SK-N-SH treated with all-trans-retinoic acid at 6 μM for 48 hours (cell line): ENCODE measurements around the gene SCARB2.

Source experiments
- ISL1 ChIP-seq: fragments of 250-450 bp; sonication (Bioruptor Pico); IDR thresholded peaks from 2 replicates; pipeline ENCODE4 v2.1.2; 2022; ENCODE audit warnings: mild to moderate bottlenecking, moderate library complexity
- ZFP3 ChIP-seq: fragments of 250-450 bp; sonication (Bioruptor Pico); IDR thresholded peaks from 2 replicates; pipeline ENCODE4 v1.5.0; 2020; ENCODE audit warnings: mild to moderate bottlenecking, moderate library complexity
- ZNF8 ChIP-seq: fragments of 450-650 bp; formaldehyde crosslinking; IDR thresholded peaks from 2 replicates; pipeline ENCODE4 v1.5.0; 2020; ENCODE audit warnings: mild to moderate bottlenecking, moderate library complexity
- TF ChIP-seq, protein P1 (sequence below): fragments of 250-450 bp; sonication (Bioruptor Pico); IDR thresholded peaks from 2 replicates; pipeline ENCODE4 v1.8.0; 2021; ENCODE audit warnings: low read depth, mild to moderate bottlenecking, moderate library complexity, borderline replicate concordance

DNA sequence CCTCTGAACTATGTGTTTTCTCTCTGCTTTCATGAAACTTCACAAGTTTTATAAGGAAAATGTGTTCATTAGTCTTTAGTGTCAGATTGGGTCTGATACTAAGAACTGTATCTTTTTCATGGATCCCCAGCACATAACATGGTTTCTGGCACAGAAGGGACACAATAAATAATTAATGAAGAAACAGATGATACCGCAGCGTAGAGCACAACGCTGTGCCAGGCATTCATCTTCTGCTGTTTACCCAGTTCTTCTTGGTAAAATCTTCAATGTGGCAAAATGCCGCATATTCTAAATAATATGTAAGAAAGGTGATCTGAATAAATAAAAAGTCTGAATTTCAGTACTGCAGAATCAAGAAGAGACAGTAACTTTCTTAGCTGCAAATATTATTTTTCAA lies 12.3 kb downstream of the SCARB2 start:
- no peak for TF ChIP-seq ISL1 (CRISPR knock-in tag)
- TF ChIP-seq ZFP3 (CRISPR knock-in tag), result no peak
- TF ChIP-seq ZNF8 (CRISPR knock-in tag), result no peak
- TF ChIP-seq, protein P1, sequence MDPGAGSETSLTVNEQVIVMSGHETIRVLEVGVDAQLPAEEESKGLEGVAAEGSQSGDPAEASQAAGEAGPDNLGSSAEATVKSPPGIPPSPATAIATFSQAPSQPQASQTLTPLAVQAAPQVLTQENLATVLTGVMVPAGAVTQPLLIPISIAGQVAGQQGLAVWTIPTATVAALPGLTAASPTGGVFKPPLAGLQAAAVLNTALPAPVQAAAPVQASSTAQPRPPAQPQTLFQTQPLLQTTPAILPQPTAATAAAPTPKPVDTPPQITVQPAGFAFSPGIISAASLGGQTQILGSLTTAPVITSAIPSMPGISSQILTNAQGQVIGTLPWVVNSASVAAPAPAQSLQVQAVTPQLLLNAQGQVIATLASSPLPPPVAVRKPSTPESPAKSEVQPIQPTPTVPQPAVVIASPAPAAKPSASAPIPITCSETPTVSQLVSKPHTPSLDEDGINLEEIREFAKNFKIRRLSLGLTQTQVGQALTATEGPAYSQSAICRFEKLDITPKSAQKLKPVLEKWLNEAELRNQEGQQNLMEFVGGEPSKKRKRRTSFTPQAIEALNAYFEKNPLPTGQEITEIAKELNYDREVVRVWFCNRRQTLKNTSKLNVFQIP (CRISPR knock-in tag), result no peak
